K562 (cell line): ENCODE measurements around the gene TPBG. TPM values are rescaled to one million over a fixed set of nuclear protein-coding genes. Genes with fewer than 3 reads are reported as not detected.

Experiments
- ATAC-seq: fragments of 200-7000 bp; cut with Tn5 transposase; 3 replicates; pipeline ENCODE4 v1.9.1; 2020; ENCODE audit warnings: moderate library complexity
- BruUV-seq: library from RNA; stranded (reverse); fragments of 400-500 nt; replicated peaks from 2 replicates; lab custom pipeline; 2021; lab: Mats Ljungman, UMichigan
- CTCF ChIA-PET: fragments of 300-600 bp; formaldehyde crosslinking; extraction: SDS; loops from one replicate; lab custom pipeline; 2021; ENCODE audit warnings: low intra/inter-chr PET ratio; lab: Yijun Ruan, JAX
- POLR2A ChIA-PET: fragments of 300-600, 350-650 bp; sonication (Branson Sonifier 250); formaldehyde crosslinking; extraction: SDS; loops from one replicate; lab custom pipeline; 2021; ENCODE audit warnings: antibody characterized with exemption, inconsistent platforms; lab: Yijun Ruan, JAX
- DNase-seq, 4 experiments: peaks; one replicate each; pipeline versions ENCODE4 v3.0.0 to v3.0.0-alpha.2; 2011 to 2018; ENCODE audit warnings: low spot score in 3 of 4, mixed read lengths in 3 of 4; ENCODE audit errors: extremely low read depth in 1 of 4
- FAIRE-seq: peaks from 2 replicates; lab custom pipeline; 2011; peaks lifted over from hg19 to GRCh38; lab: Jason Lieb, UNC
- H2AFZ ChIP-seq: 2 replicates; pipeline ENCODE4 v1.6.0; 2011; ENCODE audit warnings: low read depth, low read length, control low read depth, inconsistent platforms
- H3K27ac ChIP-seq: fragments of 200-600 bp; 3 replicates; pipeline ENCODE4 v1.8.0; 2011; ENCODE audit warnings: low read depth, mild to moderate bottlenecking, control low read depth, inconsistent platforms, low read length, moderate library complexity, mixed read lengths; ENCODE audit errors: extremely low read depth
- H3K27me3 ChIP-seq, 2 experiments: fragments of 300-600 bp in 1 of 2; 2 replicates in 1 of 2; 3 replicates in 1 of 2; pipeline versions ENCODE4 v1.6.0 to v1.8.0; 2011; ENCODE audit warnings: inconsistent platforms in 2 of 2, low read length in 2 of 2, mild to moderate bottlenecking in 1 of 2, mixed read lengths in 1 of 2, moderate library complexity in 1 of 2; ENCODE audit not compliant: control insufficient read depth in 2 of 2, insufficient read depth in 2 of 2
- H3K36me3 ChIP-seq: fragments of 300-600 bp; 3 replicates; pipeline ENCODE4 v1.8.0; 2011; ENCODE audit warnings: mild to moderate bottlenecking, low read length, inconsistent platforms; ENCODE audit not compliant: control insufficient read depth, insufficient read depth
- H3K4me1 ChIP-seq, 2 experiments: fragments of 200-600 bp in 1 of 2; replicated peaks in 1 of 2; 2 replicates in 1 of 2; 3 replicates in 1 of 2; pipeline versions ENCODE4 v1.5.1 to v1.8.0; 2011; ENCODE audit warnings: inconsistent platforms in 2 of 2, low read length in 2 of 2, mild to moderate bottlenecking in 1 of 2, mixed read lengths in 1 of 2, moderate library complexity in 1 of 2; ENCODE audit not compliant: control insufficient read depth in 2 of 2, insufficient read depth in 2 of 2
- H3K4me2 ChIP-seq: 2 replicates; pipeline ENCODE4 v1.6.1; 2011; ENCODE audit warnings: low read length, control low read depth, inconsistent platforms, mixed read lengths; ENCODE audit not compliant: insufficient read depth
- H3K4me3 ChIP-seq: fragments of 200-600 bp; sonication (generic), shearing (Covaris generic); 2 replicates; pipeline ENCODE4 v1.5.1; 2016; ENCODE audit warnings: control low read depth, inconsistent platforms
- H3K79me2 ChIP-seq: fragments of 200-600 bp; 3 replicates; pipeline ENCODE4 v1.8.0; 2011; ENCODE audit warnings: low read length, inconsistent platforms; ENCODE audit not compliant: control insufficient read depth, insufficient read depth
- H3K9ac ChIP-seq, 2 experiments: 2 replicates each; pipeline versions ENCODE4 v1.6.0 to v1.6.1; 2011; ENCODE audit warnings: low read depth in 2 of 2, low read length in 2 of 2, control low read depth in 1 of 2, inconsistent platforms in 1 of 2, mild to moderate bottlenecking in 1 of 2, mixed read lengths in 1 of 2; ENCODE audit not compliant: insufficient read depth in 1 of 2
- H3K9me1 ChIP-seq: one replicate; pipeline ENCODE4 v1.6.0; 2011; ENCODE audit warnings: inconsistent platforms, mild to moderate bottlenecking, low read length, moderate library complexity; ENCODE audit not compliant: control insufficient read depth, insufficient read depth
- H3K9me3 ChIP-seq: replicated peaks from 2 replicates; pipeline ENCODE4 v1.5.1; 2011; ENCODE audit warnings: low read depth, low read length, inconsistent platforms; ENCODE audit not compliant: control insufficient read depth, insufficient read depth
- H4K20me1 ChIP-seq: replicated peaks from 2 replicates; pipeline ENCODE4 v1.6.1; 2011; ENCODE audit warnings: low read length, inconsistent platforms, mixed read lengths; ENCODE audit not compliant: control insufficient read depth, insufficient read depth
- ATF1 ChIP-seq, 2 experiments: fragments of 450-650 bp in 1 of 2; IDR thresholded peaks; 2 replicates each; pipeline ENCODE4 v1.6.1; 2016; ENCODE audit warnings: missing compliant biosample characterization in 1 of 2, missing genetic modification characterization in 1 of 2
- CBFB ChIP-seq: sonication (generic); formaldehyde crosslinking; IDR thresholded peaks from 2 replicates; pipeline ENCODE4 v1.4.0; 2020; ENCODE audit warnings: mild to moderate bottlenecking, missing genetic modification reagents
- CBX2 ChIP-seq: fragments of 200-600 bp; sonication (generic); IDR thresholded peaks from one replicate; pipeline ENCODE4 v1.6.1; 2012; ENCODE audit warnings: mild to moderate bottlenecking, low read length, inconsistent platforms; ENCODE audit not compliant: insufficient read depth, poor library complexity, severe bottlenecking
- JUND ChIP-seq, 2 experiments: IDR thresholded peaks; 2 replicates in 1 of 2; 3 replicates in 1 of 2; pipeline ENCODE4 v1.6.1; 2011; ENCODE audit warnings: borderline replicate concordance in 2 of 2, low read depth in 2 of 2, low read length in 2 of 2, improper control_type of control experiment in 1 of 2, missing biosample characterization in 1 of 2, missing genetic modification characterization in 1 of 2, missing genetic modification reagents in 1 of 2
- PML ChIP-seq: IDR thresholded peaks from 2 replicates; pipeline ENCODE4 v1.6.1; 2012; ENCODE audit warnings: low read length, inconsistent platforms
- RBM34 ChIP-seq: fragments of 200-400 bp; formaldehyde crosslinking; IDR thresholded peaks from 2 replicates; pipeline ENCODE4 v1.6.1; 2018; ENCODE audit warnings: low read length, borderline replicate concordance; ENCODE audit not compliant: insufficient read depth
- TSC22D4 ChIP-seq: fragments of 450-650 bp; IDR thresholded peaks from 2 replicates; pipeline ENCODE4 v1.6.1; 2016; ENCODE audit warnings: missing genetic modification characterization, missing biosample characterization, control low read depth
- ZBTB2 ChIP-seq: fragments of 450-650 bp; IDR thresholded peaks from 2 replicates; pipeline ENCODE4 v1.6.1; 2016; ENCODE audit warnings: antibody characterized with exemption
- ZNF134 ChIP-seq: fragments of 250-450 bp; sonication (Bioruptor Pico); conservative IDR thresholded peaks from 2 replicates; pipeline ENCODE4 v1.4.0; 2020
- WGBS: fragments of 100-300 bp; shearing (Covaris generic); methylation state at CpG from one replicate; pipeline ENCODE4 v1.1.6; 2016; ENCODE audit warnings: low coverage, mixed read lengths; ENCODE audit not compliant: insufficient coverage; ENCODE audit errors: missing lambda C conversion rate; 5-methylcytosine and 5-hydroxymethylcytosine counted together
- in situ Hi-C: fragments of 300-500 bp; cut with MboI; formaldehyde crosslinking; loops from 4 replicates; pipeline ENCODE4 v1.15.0; 2018; ENCODE audit warnings: inconsistent platforms, mixed read lengths
- intact Hi-C: fragments of 100-400 bp; cut with micrococcal nuclease; formaldehyde crosslinking; loops from 2 replicates; pipeline ENCODE4 v1.14.2; 2022
- polyA plus RNA-seq, 8 experiments: library from polyadenylated mRNA; depleted of rRNA in 4 of 8; stranded (reverse) in 5 of 8; unstranded in 3 of 8; fragments of >200 nt; fragmentation: Nextera tagmentation in 2 of 8; fragmentation: Illumina TruSeq in 1 of 8; extraction: Ambion mirVana in 2 of 8; extraction: Trizol in 1 of 8; gene quantifications; 2 replicates each; pipeline versions ENCODE4 v1.2.1 to v1.2.3, GENCODE V29; 2011 to 2014; ENCODE audit warnings: inconsistent platforms in 1 of 8, missing spikeins in 1 of 8
- total RNA-seq, 7 experiments: library from RNA; depleted of rRNA in 6 of 7; stranded (reverse); fragments of >200 nt in 6 of 7; fragmentation: Illumina TruSeq in 2 of 7; extraction: Trizol in 2 of 7; gene quantifications; 2 replicates each; pipeline versions ENCODE4 v1.2.1 to v1.2.3, GENCODE V29; 2011 to 2021; ENCODE audit warnings: low replicate concordance in 1 of 7

Gene TPBG
- total and polyA plus RNA-seq, 9 of the 15 experiments (the other 6 are each of a cell fraction or from before 2014, with no cell fraction given), result 0.18 to 0.88 (median 0.36) TPM

- Histone ChIP-seq H3K4me3 (no peak overlapping the region), H4K20me1 (no peaks in the 10 kb centered on the region), H3K9ac (no peak overlapping the region), H3K27me3 (no peaks in the 10 kb centered on the region), H3K9me3 (no peaks in the 10 kb centered on the region), H3K79me2 (no peaks in the 10 kb centered on the region), H2AFZ (no peak overlapping the region), H3K4me1 (no peaks in the 10 kb centered on the region), H3K36me3 (no peaks in the 10 kb centered on the region), H3K4me2 (no peak overlapping the region), H3K27ac (no peak overlapping the region), H3K9me1 (no peaks in the 10 kb centered on the region)
- in situ Hi-C loops, result no loop called here
- no TSS peak for BruUV-seq
- POLR2A ChIA-PET, result no interaction called here
- FAIRE-seq (no peak), DNase-seq (no peak), ATAC-seq (no peak)
- WGBS, result 0% methylated on average over 1 of the region's 1 CpG
- TF ChIP-seq CBFB, result no peak
- no peak for TF ChIP-seq ZNF134 (CRISPR knock-in tag)
- no peak for TF ChIP-seq JUND (IDR thresholded peaks at IDR 0.05; ENCODE audit: borderline replicate concordance, low read depth, low read length)
- TF ChIP-seq JUND (tag; IDR thresholded peaks at IDR 0.05; ENCODE audit: borderline replicate concordance, low read depth, low read length), result no peak
- TF ChIP-seq TSC22D4 (tag), result no peak
- TF ChIP-seq ATF1 (CRISPR knock-in tag; IDR thresholded peaks at IDR 0.05), result no peak
- no peak for TF ChIP-seq ATF1 (tag; IDR thresholded peaks at IDR 0.05)
- intact Hi-C loops, result no loop called here
- CTCF ChIA-PET, result no interaction called here
Measured at GRCh38 chr6:82381278-82381677, 17.7 kb downstream of the TPBG start.

GRCh38 chr6:82385102-82385501, 21.5 kb downstream of the TPBG start:
- H2AFZ ChIP-seq, result no peak overlapping the region

More at GRCh38 chr6:82385102-82385501, 21.5 kb downstream of the TPBG start:
- Histone ChIP-seq H3K4me1 (no peaks in the 10 kb centered on the region), H3K79me2 (no peaks in the 10 kb centered on the region), H3K4me3 (no peak overlapping the region), H4K20me1 (no peaks in the 10 kb centered on the region), H3K9me3 (no peaks in the 10 kb centered on the region), H3K36me3 (no peaks in the 10 kb centered on the region), H3K27ac (no peak overlapping the region), H3K9ac (no peak overlapping the region), H3K27me3 (no peaks in the 10 kb centered on the region), H3K4me2 (no peak overlapping the region), H3K9me1 (no peaks in the 10 kb centered on the region)
- FAIRE-seq (no peak), ATAC-seq (no peak), DNase-seq (no peak)
- 0% methylated on average over 3 of the region's 3 CpGs for WGBS
- ChIA-PET CTCF (no interaction called here), POLR2A (no interaction called here)
- BruUV-seq, result no TSS peak
- intact Hi-C loops (no loop called here), in situ Hi-C loops (no loop called here)
- TF ChIP-seq ZBTB2, result no peak
- TF ChIP-seq CBX2, result no peak
- TF ChIP-seq PML, result no peak
- no peak for TF ChIP-seq RBM34
